OCI-LY7 (cell line): ENCODE results near the gene CALD1. TPM values are rescaled to one million over a fixed set of nuclear protein-coding genes. Genes with fewer than 3 reads are reported as not detected.

Source experiments
- BruUV-seq: library from RNA; stranded (reverse); fragments of 400-500 nt; replicated peaks from 2 replicates; lab custom pipeline; 2021; lab: Mats Ljungman, UMichigan
- CTCF ChIA-PET: fragments of 300-600 bp; sonication (Branson Sonifier 250); formaldehyde crosslinking; loops from one replicate; lab custom pipeline; 2022; ENCODE audit warnings: antibody characterized with exemption; ENCODE audit not compliant: unreplicated experiment; lab: Charles Lee
- POLR2A ChIA-PET: fragments of 300-600 bp; sonication (Branson Sonifier 250); formaldehyde crosslinking; loops from one replicate; lab custom pipeline; 2022; ENCODE audit warnings: antibody characterized with exemption; lab: Charles Lee
- DNase-seq: peaks from one replicate; pipeline ENCODE4 v3.0.0-alpha.2; 2015; ENCODE audit warnings: low spot score
- H2AFZ ChIP-seq: fragments of 200-600 bp; sonication (generic), shearing (Covaris generic); 2 replicates; pipeline ENCODE4 v1.6.1; 2014; ENCODE audit warnings: mild to moderate bottlenecking, antibody characterized with exemption, low read length, moderate library complexity
- H3K27ac ChIP-seq: fragments of 200-600 bp; sonication (generic); 2 replicates; pipeline ENCODE4 v1.5.1; 2014; ENCODE audit warnings: mixed run types, low read depth, mild to moderate bottlenecking, moderate library complexity, low read length, inconsistent platforms; ENCODE audit not compliant: poor library complexity, severe bottlenecking
- H3K36me3 ChIP-seq: fragments of 200-600 bp; sonication (generic); 2 replicates; pipeline ENCODE4 v1.6.1; 2014; ENCODE audit warnings: mild to moderate bottlenecking, antibody characterized with exemption, low read length, moderate library complexity, mixed read lengths; ENCODE audit not compliant: insufficient read depth
- H3K4me1 ChIP-seq: fragments of 200-600 bp; sonication (generic); 2 replicates; pipeline ENCODE4 v1.5.1; 2014; ENCODE audit warnings: mild to moderate bottlenecking, low read length; ENCODE audit not compliant: insufficient read depth, poor library complexity, severe bottlenecking
- H3K4me2 ChIP-seq: fragments of 200-600 bp; sonication (generic); 2 replicates; pipeline ENCODE4 v1.6.1; 2014; ENCODE audit warnings: mild to moderate bottlenecking, low read length
- H3K4me3 ChIP-seq: fragments of 200-600 bp; sonication (generic); 2 replicates; pipeline ENCODE4 v1.5.1; 2014; ENCODE audit warnings: mild to moderate bottlenecking, low read depth, low read length; ENCODE audit not compliant: poor library complexity, severe bottlenecking
- H3K79me2 ChIP-seq: fragments of 200-600 bp; sonication (generic); 2 replicates; pipeline ENCODE4 v1.6.1; 2016; ENCODE audit warnings: low read depth, mild to moderate bottlenecking, low read length, moderate library complexity, mixed read lengths; ENCODE audit not compliant: insufficient read depth
- H3K9me2 ChIP-seq: fragments of 200-600 bp; sonication (generic); 2 replicates; pipeline ENCODE4 v1.6.1; 2016; ENCODE audit warnings: mild to moderate bottlenecking, low read length, mixed read lengths; ENCODE audit not compliant: insufficient read depth
- H3K9me3 ChIP-seq: fragments of 200-600 bp; sonication (generic); 2 replicates; pipeline ENCODE4 v1.6.1; 2014; ENCODE audit warnings: mild to moderate bottlenecking, mixed run types, low read length, mixed read lengths
- H4K20me1 ChIP-seq: fragments of 200-600 bp; sonication (generic); 2 replicates; pipeline ENCODE4 v1.6.1; 2014; ENCODE audit warnings: mild to moderate bottlenecking, antibody characterized with exemption, low read length, moderate library complexity, mixed read lengths; ENCODE audit not compliant: insufficient read depth
- CTCF ChIP-seq: fragments of 200-600 bp; sonication (generic); conservative IDR thresholded peaks from 2 replicates; pipeline ENCODE4 v1.5.1; 2014; ENCODE audit warnings: mild to moderate bottlenecking, antibody characterized with exemption, low read length, moderate library complexity, mixed read lengths
- EZH2phosphoT487 ChIP-seq: fragments of 200-600 bp; sonication (generic); IDR thresholded peaks from 2 replicates; pipeline ENCODE4 v1.6.1; 2018; ENCODE audit warnings: low read depth, borderline replicate concordance, mild to moderate bottlenecking, mixed run types, antibody characterized with exemption, low read length, moderate library complexity, mixed read lengths
- intact Hi-C: fragments of 100-400 bp; cut with micrococcal nuclease; formaldehyde crosslinking; loops from one replicate; pipeline ENCODE4 v1.10.0; 2022; ENCODE audit not compliant: unreplicated experiment
- small RNA-seq: library from RNA; depleted of rRNA; stranded (forward); fragments of <200 nt; gene quantifications from one replicate; pipeline ENCODE3, GENCODE V24; 2014
- total RNA-seq, 2 experiments: library from RNA; depleted of rRNA in 1 of 2; stranded (reverse); fragments of >200 nt in 1 of 2; shearing (Covaris generic) in 1 of 2; gene quantifications; 2 replicates each; pipeline ENCODE4 v1.2.3, GENCODE V29; 2014 to 2022

Gene CALD1
- total RNA-seq, 2 experiments from 2014 or later, result 0.25 to 0.49 TPM

- POLR2A ChIA-PET, result interaction anchor here (1.3 to 1.5 kb wide), 3 partner anchors 9 to 55 kb away, joined by 3 to 6 read pairs (median 3); partner anchors contain the start of gene AGBL3
- DNase-seq, result no peak
- no TSS peak for BruUV-seq
These were observed 222.1 kb downstream of the CALD1 start for GRCh38 chr7:135001390-135002165.

GRCh38 chr7:135012229-135012628 is 232.8 kb downstream of the CALD1 start:
- intact Hi-C loops, result no loop called here
- POLR2A ChIA-PET, result interaction anchor here (0.7 kb wide), 1 partner anchor 870 kb away, joined by 3 read pairs; no protein-coding TSS in a partner anchor
- CTCF ChIA-PET, result no interaction called here

More at GRCh38 chr7:135001390-135002165, 222.1 kb downstream of the CALD1 start:
- Histone ChIP-seq H3K4me2 (no peak overlapping the region), H3K27ac (no peak overlapping the region), H3K4me1 (no peaks in the 10 kb centered on the region), H3K79me2 (no peaks in the 10 kb centered on the region), H3K9me2 (no peaks in the 10 kb centered on the region), H4K20me1 (no peaks in the 10 kb centered on the region), H3K9me3 (no peaks in the 10 kb centered on the region), H3K4me3 (no peak overlapping the region), H2AFZ (no peak overlapping the region), H3K36me3 (0 out of 2 replicates have a peak, but pooled peaks cover 2% of the 10 kb centered on the region)
- TF ChIP-seq EZH2phosphoT487, result no peak
- TF ChIP-seq CTCF, result no peak
- intact Hi-C loops, result no loop called here
- CTCF ChIA-PET, result no interaction called here

More at GRCh38 chr7:135012229-135012628, 232.8 kb downstream of the CALD1 start:
- no peak overlapping the region for H3K4me3 ChIP-seq
- no peak overlapping the region for H3K4me2 ChIP-seq
- no peaks in the 10 kb centered on the region for H3K9me2 ChIP-seq
- no peak overlapping the region for H3K27ac ChIP-seq
- no peaks in the 10 kb centered on the region for H3K36me3 ChIP-seq
- H2AFZ ChIP-seq, result no peak overlapping the region
- no TSS peak for BruUV-seq
- no peak for DNase-seq
- H3K4me1 ChIP-seq, result no peaks in the 10 kb centered on the region
- H3K79me2 ChIP-seq, result no peaks in the 10 kb centered on the region
- H3K9me3 ChIP-seq, result no peaks in the 10 kb centered on the region
- H4K20me1 ChIP-seq, result no peaks in the 10 kb centered on the region
- no peak for TF ChIP-seq EZH2phosphoT487
- no peak for TF ChIP-seq CTCF

Small RNAs within 50 kb of the gene (small RNA-seq; reads per million reads assigned to genes)
- gene TUBB3P2, result not detected

Other genes starting within 250 kb of the CALD1 start
- gene AKR1B15, start 230.5 kb upstream of the CALD1 start, total RNA-seq (2014; rRNA removed; shearing (Covaris generic)), result not detected in 2 replicates
- gene AKR1B15, start 230.5 kb upstream of the CALD1 start, total RNA-seq (2022), result not detected in 2 replicates
- 18.7 and 23.5 TPM in 2 replicates for gene BPGM, start 132.8 kb upstream of the CALD1 start, total RNA-seq (2014; rRNA removed; shearing (Covaris generic))
- 16.6 and 20.6 TPM in 2 replicates for gene BPGM, start 132.8 kb upstream of the CALD1 start, total RNA-seq (2022)
- 3.5 and 5.3 TPM in 2 replicates for gene AGBL3, start 206.9 kb downstream of the CALD1 start, total RNA-seq (2014; rRNA removed; shearing (Covaris generic))
- 4.9 and 7.1 TPM in 2 replicates for gene AGBL3, start 206.9 kb downstream of the CALD1 start, total RNA-seq (2022)